Endothelial cell of umbilical vein (primary cell): ENCODE results near the gene FOSL2. TPM values are rescaled to one million over a fixed set of nuclear protein-coding genes. Genes with fewer than 3 reads are reported as not detected.

ENCODE experiments used
- BruUV-seq: library from RNA; stranded (reverse); fragments of 400-500 nt; replicated peaks from 2 replicates; lab custom pipeline; 2021; lab: Mats Ljungman, UMichigan
- CTCF ChIA-PET: fragments of 300-600, 350-600 bp; sonication (Branson Sonifier 250); formaldehyde crosslinking; loops from one replicate; lab custom pipeline; 2021; ENCODE audit warnings: antibody characterized with exemption, inconsistent platforms; lab: Charles Lee
- POLR2A ChIA-PET: fragments of 300-600, 350-600 bp; sonication (Branson Sonifier 250); formaldehyde crosslinking; loops from one replicate; lab custom pipeline; 2021; ENCODE audit warnings: antibody characterized with exemption, inconsistent platforms; lab: Charles Lee
- DNase-seq: peaks from one replicate; pipeline ENCODE4 v3.0.0-alpha.2; 2011; ENCODE audit warnings: low read depth, low spot score
- FAIRE-seq: peaks from 2 replicates; lab custom pipeline; 2011; peaks lifted over from hg19 to GRCh38; lab: Jason Lieb, UNC
- H2AFZ ChIP-seq: 2 replicates; pipeline ENCODE4 v1.6.0; 2012; ENCODE audit warnings: low read depth, low read length, control low read depth, inconsistent platforms
- H3K27ac ChIP-seq: 2 replicates; pipeline ENCODE4 v1.5.1; 2011; ENCODE audit warnings: low read depth, mild to moderate bottlenecking, control low read depth, low read length, moderate library complexity; ENCODE audit not compliant: insufficient read depth
- H3K27me3 ChIP-seq, 2 experiments: 2 replicates each; pipeline versions ENCODE4 v1.6.0 to v1.6.1; 2011; ENCODE audit warnings: low read length in 2 of 2, mixed read lengths in 1 of 2; ENCODE audit not compliant: control insufficient read depth in 2 of 2, insufficient read depth in 2 of 2
- H3K36me3 ChIP-seq, 2 experiments: 2 replicates in 1 of 2; 3 replicates in 1 of 2; pipeline ENCODE4 v1.5.1; 2011; ENCODE audit warnings: low read length in 2 of 2, mild to moderate bottlenecking in 1 of 2, moderate library complexity in 1 of 2; ENCODE audit not compliant: control insufficient read depth in 2 of 2, insufficient read depth in 2 of 2; ENCODE audit errors: extremely low read depth in 1 of 2
- H3K4me1 ChIP-seq: 3 replicates; pipeline ENCODE4 v1.5.1; 2011; ENCODE audit warnings: mild to moderate bottlenecking, low read length; ENCODE audit not compliant: control insufficient read depth, insufficient read depth; ENCODE audit errors: extremely low read depth
- H3K4me2 ChIP-seq: 2 replicates; pipeline ENCODE4 v1.6.1; 2011; ENCODE audit warnings: low read length, control low read depth, mixed read lengths; ENCODE audit not compliant: insufficient read depth
- H3K4me3 ChIP-seq, 3 experiments: fragments of 200-600 bp in 1 of 3; sonication (generic), shearing (Covaris generic) in 1 of 3; replicated peaks in 1 of 3; 2 replicates each; pipeline ENCODE4 v1.5.1; 2011 to 2016; ENCODE audit warnings: control low read depth in 3 of 3, low read length in 3 of 3, mild to moderate bottlenecking in 2 of 3, inconsistent platforms in 1 of 3, low read depth in 1 of 3, moderate library complexity in 1 of 3; ENCODE audit not compliant: insufficient read depth in 1 of 3
- H3K79me2 ChIP-seq: 2 replicates; pipeline ENCODE4 v1.6.0; 2012; ENCODE audit warnings: low read length, inconsistent platforms; ENCODE audit not compliant: control insufficient read depth, insufficient read depth
- H3K9ac ChIP-seq: replicated peaks from 2 replicates; pipeline ENCODE3; 2011; ENCODE audit warnings: low read length, control low read depth; ENCODE audit not compliant: insufficient read depth; ENCODE audit errors: extremely low read depth
- H3K9me1 ChIP-seq: replicated peaks from 3 replicates; pipeline ENCODE4 v1.6.0; 2011; ENCODE audit warnings: mild to moderate bottlenecking, low read length; ENCODE audit not compliant: control insufficient read depth, insufficient read depth; ENCODE audit errors: extremely low read depth
- H3K9me3 ChIP-seq: replicated peaks from 2 replicates; pipeline ENCODE4 v1.5.1; 2012; ENCODE audit warnings: low read length, inconsistent platforms; ENCODE audit not compliant: control insufficient read depth, insufficient read depth
- H4K20me1 ChIP-seq: replicated peaks from 2 replicates; pipeline ENCODE3; 2011; ENCODE audit warnings: mild to moderate bottlenecking, low read length; ENCODE audit not compliant: control insufficient read depth, insufficient read depth; ENCODE audit errors: extremely low read depth
- EZH2 ChIP-seq: IDR thresholded peaks from 2 replicates; pipeline ENCODE4 v1.6.1; 2012; ENCODE audit warnings: borderline replicate concordance, low read depth, mild to moderate bottlenecking, moderate library complexity, low read length, inconsistent platforms; ENCODE audit not compliant: severe bottlenecking
- FOS ChIP-seq: IDR thresholded peaks from 2 replicates; pipeline ENCODE4 v1.6.1; 2011; ENCODE audit warnings: mild to moderate bottlenecking, low read length, moderate library complexity, borderline replicate concordance; ENCODE audit not compliant: insufficient read depth
- GATA2 ChIP-seq: IDR thresholded peaks from 2 replicates; pipeline ENCODE4 v1.7.0; 2011; ENCODE audit warnings: low read depth, mild to moderate bottlenecking, moderate library complexity, mixed read lengths, low read length; ENCODE audit not compliant: insufficient read length, insufficient read depth
- JUN ChIP-seq: IDR thresholded peaks from 2 replicates; pipeline ENCODE4 v1.6.1; 2011; ENCODE audit warnings: borderline replicate concordance, low read depth; ENCODE audit not compliant: insufficient read length, insufficient read depth
- MYC ChIP-seq: IDR thresholded peaks from one replicate; pipeline ENCODE4 v1.6.1; 2011; ENCODE audit warnings: mild to moderate bottlenecking, low read depth, low read length
- POLR2A ChIP-seq: IDR thresholded peaks from 2 replicates; pipeline ENCODE4 v1.6.1; 2012; ENCODE audit warnings: low read depth, mild to moderate bottlenecking, control low read depth, low read length
- POLR2AphosphoS5 ChIP-seq: IDR thresholded peaks from 2 replicates; pipeline ENCODE4 v1.6.1; 2012; ENCODE audit warnings: low read depth, mild to moderate bottlenecking, control low read depth, low read length, moderate library complexity; ENCODE audit not compliant: insufficient read depth
- dilution Hi-C: fragments of 300-500 bp; cut with MboI; formaldehyde crosslinking; loops from one replicate; pipeline ENCODE4 v1.15.0; 2019; ENCODE audit warnings: low sequenced_read_pairs; ENCODE audit not compliant: extremely low pct_ligation_motif_present
- intact Hi-C: fragments of 100-400 bp; cut with micrococcal nuclease; formaldehyde crosslinking; loops from one replicate; pipeline ENCODE4 v1.10.0; 2022
- polyA plus RNA-seq, 4 experiments: library from polyadenylated mRNA; depleted of rRNA in 3 of 4; stranded (reverse) in 3 of 4; unstranded in 1 of 4; fragments of >200 nt; gene quantifications; 2 replicates each; pipeline versions ENCODE4 v1.2.1 to v1.2.3, GENCODE V29; 2011 to 2012; ENCODE audit warnings: missing spikeins in 1 of 4
- total RNA-seq: library from RNA; stranded (reverse); gene quantifications from 2 replicates; pipeline ENCODE4 v1.2.3, GENCODE V29; 2021
- TF ChIP-seq, protein P1 (sequence below): IDR thresholded peaks from 2 replicates; pipeline ENCODE4 v1.6.1; 2011; ENCODE audit not compliant: insufficient read depth, insufficient read length
- TF ChIP-seq, protein P2 (sequence below), 2 donors: IDR thresholded peaks; 1 replicate in 1 of 2; 2 replicates in 1 of 2; pipeline ENCODE4 v1.5.1; 2011; ENCODE audit warnings: low read length in 2 of 2, mild to moderate bottlenecking in 2 of 2, moderate library complexity in 2 of 2, control low read depth in 1 of 2, inconsistent platforms in 1 of 2, low read depth in 1 of 2; ENCODE audit not compliant: insufficient read depth in 1 of 2; ENCODE audit errors: extremely low read depth in 1 of 2

Gene FOSL2
- total and polyA plus RNA-seq, 2 donors (not counting 3 experiments of a cell fraction or from before 2014, with no cell fraction given): 43.9 to 85.3 TPM

DNA sequence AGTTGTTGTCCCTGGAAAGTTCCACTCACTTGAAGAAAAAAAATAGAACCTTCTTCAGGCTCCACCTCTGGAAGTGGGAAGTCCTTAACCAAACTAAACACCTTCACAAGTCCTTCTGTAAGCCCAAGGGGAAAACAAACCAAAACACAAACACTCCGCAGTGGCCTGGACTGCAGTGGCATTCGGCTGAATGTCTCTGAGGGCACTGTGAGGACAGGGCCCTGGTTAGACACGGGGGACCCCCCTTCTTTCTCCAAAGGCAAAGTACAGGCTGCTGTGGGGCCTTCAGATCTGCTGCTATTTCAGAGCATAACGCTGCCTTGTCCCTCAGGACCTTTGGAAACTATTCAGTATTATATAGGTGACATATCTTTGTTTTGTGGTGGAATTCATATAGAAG lies 28.1 kb downstream of the FOSL2 start:
- no TSS peak for BruUV-seq
- CTCF ChIA-PET: interaction anchor here (1.6 kb wide), 1 partner anchor 667 kb away, joined by 4 read pairs; no protein-coding TSS in a partner anchor
- no peak for TF ChIP-seq POLR2A
- TF ChIP-seq GATA2: no peak
- TF ChIP-seq MYC: no peak
- TF ChIP-seq EZH2: no peak
- no peak for TF ChIP-seq POLR2AphosphoS5
- TF ChIP-seq JUN: no peak
- no peak for TF ChIP-seq FOS
- TF ChIP-seq, protein P1, sequence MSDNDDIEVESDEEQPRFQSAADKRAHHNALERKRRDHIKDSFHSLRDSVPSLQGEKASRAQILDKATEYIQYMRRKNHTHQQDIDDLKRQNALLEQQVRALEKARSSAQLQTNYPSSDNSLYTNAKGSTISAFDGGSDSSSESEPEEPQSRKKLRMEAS: no peak
- TF ChIP-seq, protein P2, sequence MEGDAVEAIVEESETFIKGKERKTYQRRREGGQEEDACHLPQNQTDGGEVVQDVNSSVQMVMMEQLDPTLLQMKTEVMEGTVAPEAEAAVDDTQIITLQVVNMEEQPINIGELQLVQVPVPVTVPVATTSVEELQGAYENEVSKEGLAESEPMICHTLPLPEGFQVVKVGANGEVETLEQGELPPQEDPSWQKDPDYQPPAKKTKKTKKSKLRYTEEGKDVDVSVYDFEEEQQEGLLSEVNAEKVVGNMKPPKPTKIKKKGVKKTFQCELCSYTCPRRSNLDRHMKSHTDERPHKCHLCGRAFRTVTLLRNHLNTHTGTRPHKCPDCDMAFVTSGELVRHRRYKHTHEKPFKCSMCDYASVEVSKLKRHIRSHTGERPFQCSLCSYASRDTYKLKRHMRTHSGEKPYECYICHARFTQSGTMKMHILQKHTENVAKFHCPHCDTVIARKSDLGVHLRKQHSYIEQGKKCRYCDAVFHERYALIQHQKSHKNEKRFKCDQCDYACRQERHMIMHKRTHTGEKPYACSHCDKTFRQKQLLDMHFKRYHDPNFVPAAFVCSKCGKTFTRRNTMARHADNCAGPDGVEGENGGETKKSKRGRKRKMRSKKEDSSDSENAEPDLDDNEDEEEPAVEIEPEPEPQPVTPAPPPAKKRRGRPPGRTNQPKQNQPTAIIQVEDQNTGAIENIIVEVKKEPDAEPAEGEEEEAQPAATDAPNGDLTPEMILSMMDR (IDR thresholded peaks at IDR 0.05; ENCODE audit: extremely low read depth in 1 of 2, insufficient read depth in 1 of 2, low read depth in 1 of 2, low read length in 2 of 2): no peak
- dilution Hi-C loops (loop anchor here (25.0 kb wide), 1 partner anchor 683 kb away; no protein-coding TSS in a partner anchor), intact Hi-C loops (no loop called here)
- Histone ChIP-seq H3K4me2 (no peak overlapping the region), H3K9ac (no peak overlapping the region), H3K36me3 (peaks cover 4 to 9% of the 10 kb centered on the region in 2 experiments), H3K4me3 (no peak overlapping the region), H3K9me1 (no peaks in the 10 kb centered on the region), H3K9me3 (no peaks in the 10 kb centered on the region), H3K27ac (no peak overlapping the region), H3K27me3 (no peaks in the 10 kb centered on the region), H2AFZ (no peak overlapping the region), H3K79me2 (no peaks in the 10 kb centered on the region), H3K4me1 (peaks cover 14% of the 10 kb centered on the region), H4K20me1 (peaks cover 3% of the 10 kb centered on the region)
- FAIRE-seq: no peak
- POLR2A ChIA-PET: no interaction called here
- no peak for DNase-seq
